ENCODE results near the gene EDAR.

DNA sequence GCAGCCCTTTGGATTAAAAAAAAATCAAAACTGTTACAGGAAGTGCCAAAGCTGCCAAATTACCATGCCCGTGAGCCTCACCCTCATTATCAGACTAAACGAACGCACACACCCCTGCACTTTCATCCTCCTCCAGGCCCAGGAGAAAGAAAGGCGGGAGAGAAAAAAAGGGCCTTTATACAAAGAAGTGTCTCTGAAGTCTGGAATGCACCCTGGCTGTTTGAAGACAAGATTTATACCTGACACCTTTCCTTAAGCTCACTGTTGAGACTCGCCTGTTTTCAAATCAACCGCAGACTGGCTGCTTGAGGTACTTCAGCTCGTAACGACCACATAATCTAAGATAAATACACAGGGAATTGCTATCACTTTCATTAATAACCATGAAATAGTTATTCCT, 31.0 kb downstream of the EDAR start:
- TF ChIP-seq, protein P1, sequence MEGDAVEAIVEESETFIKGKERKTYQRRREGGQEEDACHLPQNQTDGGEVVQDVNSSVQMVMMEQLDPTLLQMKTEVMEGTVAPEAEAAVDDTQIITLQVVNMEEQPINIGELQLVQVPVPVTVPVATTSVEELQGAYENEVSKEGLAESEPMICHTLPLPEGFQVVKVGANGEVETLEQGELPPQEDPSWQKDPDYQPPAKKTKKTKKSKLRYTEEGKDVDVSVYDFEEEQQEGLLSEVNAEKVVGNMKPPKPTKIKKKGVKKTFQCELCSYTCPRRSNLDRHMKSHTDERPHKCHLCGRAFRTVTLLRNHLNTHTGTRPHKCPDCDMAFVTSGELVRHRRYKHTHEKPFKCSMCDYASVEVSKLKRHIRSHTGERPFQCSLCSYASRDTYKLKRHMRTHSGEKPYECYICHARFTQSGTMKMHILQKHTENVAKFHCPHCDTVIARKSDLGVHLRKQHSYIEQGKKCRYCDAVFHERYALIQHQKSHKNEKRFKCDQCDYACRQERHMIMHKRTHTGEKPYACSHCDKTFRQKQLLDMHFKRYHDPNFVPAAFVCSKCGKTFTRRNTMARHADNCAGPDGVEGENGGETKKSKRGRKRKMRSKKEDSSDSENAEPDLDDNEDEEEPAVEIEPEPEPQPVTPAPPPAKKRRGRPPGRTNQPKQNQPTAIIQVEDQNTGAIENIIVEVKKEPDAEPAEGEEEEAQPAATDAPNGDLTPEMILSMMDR (IDR thresholded peaks at IDR 0.05; ENCODE audit: insufficient read depth, low read length) = no peak
- no peak for TF ChIP-seq POLR2AphosphoS5 (IDR thresholded peaks at IDR 0.05; ENCODE audit: low read depth)
- TF ChIP-seq GABPA (IDR thresholded peaks at IDR 0.05; ENCODE audit: low read depth) = no peak
